GM12875 (cell line): ENCODE results near the gene WDR88.

Experiments used
- H3K4me3 ChIP-seq: one replicate; pipeline ENCODE4 v1.5.1; 2011; ENCODE audit warnings: low read depth, low read length, control low read depth
- CTCF ChIP-seq: IDR thresholded peaks from 2 replicates; pipeline ENCODE4 v1.5.1; 2011; ENCODE audit warnings: low read depth, mild to moderate bottlenecking, control low read depth, inconsistent platforms, low read length, moderate library complexity, borderline replicate concordance; ENCODE audit not compliant: insufficient read depth

The WDR88 gene

GRCh38 chr19:33191501-33191900 is 59.6 kb downstream of the WDR88 start:
- no peak overlapping the region for H3K4me3 ChIP-seq
- no peak for TF ChIP-seq CTCF

- no peak overlapping the region for H3K4me3 ChIP-seq
- peak; percentile 27; the same call in 1 of the 2 replicates for TF ChIP-seq CTCF
Measured at GRCh38 chr19:33192010-33192409, 60.1 kb downstream of the WDR88 start.

- no peak overlapping the region for H3K4me3 ChIP-seq
- no peak for TF ChIP-seq CTCF
Measured at GRCh38 chr19:33193269-33193864, 61.5 kb downstream of the WDR88 start.

GRCh38 chr19:33193865-33194362 is 62.0 kb downstream of the WDR88 start, which contains the start of gene LRP3:
Gene LRP3, plus strand, starts transcription at chr19:33194330. Its CDS starts 456 bp downstream, at chr19:33194786.
- no peak within 1 kb of the TSS for H3K4me3 ChIP-seq
- TF ChIP-seq CTCF, result no peak

- TF ChIP-seq CTCF, result no peak
- H3K4me3 ChIP-seq, result no peak overlapping the region
Measured at GRCh38 chr19:33194532-33194885, 62.6 kb downstream of the WDR88 start.

- H3K4me3 ChIP-seq, result no peak overlapping the region
- TF ChIP-seq CTCF, result no peak
Measured at GRCh38 chr19:33194886-33195644, 63.2 kb downstream of the WDR88 start.
